H7 (cell line): ENCODE results near the gene PERM1. TPM values are rescaled to one million over a fixed set of nuclear protein-coding genes. Genes with fewer than 3 reads are reported as not detected.
A peak's percentile ranks its signal among the peaks of the same experiment; 100 is the strongest.

Source experiments
- DNase-seq: peaks from one replicate; pipeline ENCODE4 v3.0.0; 2012
- H3K27me3 ChIP-seq: 2 replicates; pipeline ENCODE4 v1.6.0; 2011; ENCODE audit warnings: mild to moderate bottlenecking, low read length; ENCODE audit not compliant: control insufficient read depth, insufficient read depth
- H3K36me3 ChIP-seq: replicated peaks from 2 replicates; pipeline ENCODE4 v1.5.1; 2011; ENCODE audit warnings: low read length; ENCODE audit not compliant: control insufficient read depth, insufficient read depth
- H3K4me3 ChIP-seq: 2 replicates; pipeline ENCODE4 v1.5.1; 2011; ENCODE audit warnings: low read depth, mild to moderate bottlenecking, control low read depth, low read length, moderate library complexity; ENCODE audit not compliant: insufficient read depth
- total RNA-seq: library from RNA; depleted of rRNA; stranded (reverse); fragments of >200 nt; shearing (Covaris generic); gene quantifications from 2 replicates; pipeline ENCODE4 v1.2.3, GENCODE V29; 2014; rRNA removed

PERM1 gene
- total RNA-seq, 1 experiment from 2014 or later = not detected

DNA sequence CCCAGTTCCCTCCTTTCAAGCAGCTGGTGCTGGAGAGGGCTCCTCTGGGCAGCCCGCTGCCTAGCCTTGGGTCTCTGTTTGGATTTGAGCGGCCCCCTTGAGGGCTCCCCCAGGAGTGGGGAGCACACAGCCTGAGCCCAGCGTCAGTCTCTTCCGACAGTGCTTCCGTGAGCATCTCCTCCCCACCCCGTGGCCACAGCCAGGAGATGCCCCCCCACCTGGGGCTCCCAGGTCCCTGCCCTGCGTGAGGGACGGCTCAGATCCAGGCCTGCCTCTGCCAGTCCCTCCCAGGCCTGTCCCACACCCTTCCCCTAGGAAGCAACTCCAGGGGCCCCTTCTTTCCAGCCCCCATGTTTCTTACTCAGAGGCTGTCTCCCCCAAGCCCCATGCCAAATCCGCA is 54.7 kb downstream of the PERM1 start:
- H3K36me3 ChIP-seq = no peaks in the 10 kb centered on the region
- DNase-seq = no peak
- H3K4me3 ChIP-seq = no peak overlapping the region
- peaks cover 86% of the 10 kb centered on the region for H3K27me3 ChIP-seq

DNA sequence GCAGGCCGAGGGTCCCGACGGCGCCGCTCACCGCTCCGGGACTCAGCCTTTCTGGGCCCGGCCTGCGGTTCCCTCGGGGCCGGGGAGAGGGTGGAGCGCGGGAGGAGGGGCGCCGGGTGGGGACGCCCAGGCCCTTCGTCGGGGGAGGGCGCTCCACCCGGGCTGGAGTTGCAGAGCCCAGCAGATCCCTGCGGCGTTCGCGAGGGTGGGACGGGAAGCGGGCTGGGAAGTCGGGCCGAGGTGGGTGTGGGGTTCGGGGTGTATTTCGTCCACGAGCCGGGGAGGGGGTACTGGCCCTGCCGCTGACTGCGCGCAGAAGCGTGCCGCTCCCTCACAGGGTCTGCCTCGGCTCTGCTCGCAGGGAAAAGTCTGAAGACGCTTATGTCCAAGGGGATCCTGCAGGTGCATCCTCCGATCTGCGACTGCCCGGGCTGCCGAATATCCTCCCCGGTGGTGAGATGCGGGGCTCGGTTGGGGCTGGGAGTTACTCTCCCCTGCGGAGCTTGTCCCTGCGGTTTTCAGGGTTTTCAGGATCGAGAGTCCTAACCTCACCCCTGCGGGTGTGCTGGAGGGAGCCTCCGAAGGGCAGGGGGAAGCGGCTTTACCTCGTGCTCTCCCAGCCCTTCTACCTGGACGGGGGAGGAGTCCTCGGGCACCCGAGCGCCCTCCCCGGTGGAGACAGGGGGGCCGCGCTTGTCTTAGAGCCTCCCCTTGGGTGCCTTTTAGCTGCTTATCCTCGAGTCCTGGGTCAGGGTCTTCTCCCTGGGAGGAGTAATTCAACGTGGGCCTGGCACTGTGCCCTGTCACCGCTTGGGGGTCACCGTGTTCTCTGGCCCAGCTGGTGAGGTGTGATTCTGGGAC is 56.1 kb downstream of the PERM1 start:
- peak; percentile 88 for DNase-seq
- Histone ChIP-seq H3K27me3 (peaks cover 91% of the 10 kb centered on the region), H3K36me3 (no peaks in the 10 kb centered on the region), H3K4me3 (peak overlapping the region; percentile 31)

Other genes starting within 250 kb of the PERM1 start
- 14.8 and 17.4 TPM in 2 replicates for gene SAMD11, start 58.2 kb downstream of the PERM1 start, total RNA-seq
- 239 and 287 TPM in 2 replicates for gene NOC2L, start 22.8 kb downstream of the PERM1 start, total RNA-seq
- gene KLHL17, start 21.5 kb downstream of the PERM1 start, total RNA-seq = 50.8 and 87.8 TPM in 2 replicates
- gene PLEKHN1, start 15.6 kb downstream of the PERM1 start, total RNA-seq = 1.6 and 2.0 TPM in 2 replicates
- gene HES4, start 18.0 kb upstream of the PERM1 start, total RNA-seq = 11.3 and 17.5 TPM in 2 replicates
- 110 and 124 TPM in 2 replicates for gene ISG15, start 31.4 kb upstream of the PERM1 start, total RNA-seq
- gene AGRN, start 38.0 kb upstream of the PERM1 start, total RNA-seq = 126 and 130 TPM in 2 replicates
- gene RNF223, start 92.2 kb upstream of the PERM1 start, total RNA-seq = not detected in 2 replicates
- 29.3 and 32.0 TPM in 2 replicates for gene C1orf159, start 134.0 kb upstream of the PERM1 start, total RNA-seq
- gene TTLL10, start 191.8 kb upstream of the PERM1 start, total RNA-seq = not detected in 2 replicates
- gene TNFRSF18, start 224.5 kb upstream of the PERM1 start, total RNA-seq = not detected in 2 replicates
- 0.07 and 0.89 TPM in 2 replicates for gene TNFRSF4, start 232.1 kb upstream of the PERM1 start, total RNA-seq
- gene SDF4, start 249.9 kb upstream of the PERM1 start, total RNA-seq = 102 and 127 TPM in 2 replicates